T-helper 1 cell (primary cell): ENCODE results near the gene NPTX2.

Experiments used
- DNase-seq, 5 donors: peaks; one replicate each; pipeline ENCODE4 v3.0.0-alpha.2; 2012 to 2020

The NPTX2 gene

GRCh38 chr7:98654524-98655272 is 37.6 kb downstream of the NPTX2 start:
- no peak for DNase-seq

GRCh38 chr7:98655611-98656010 is 38.5 kb downstream of the NPTX2 start:
- DNase-seq = no peak

- DNase-seq = no peak
These were observed 39.8 kb downstream of the NPTX2 start for GRCh38 chr7:98656899-98657298.

GRCh38 chr7:98657736-98658135 is 40.7 kb downstream of the NPTX2 start:
- DNase-seq = no peak

- DNase-seq = no peak
These were observed 42.7 kb downstream of the NPTX2 start for GRCh38 chr7:98659756-98660155.

GRCh38 chr7:98661607-98662006 is 44.5 kb downstream of the NPTX2 start:
- no peak for DNase-seq

- DNase-seq = no peak
These were observed 45.2 kb downstream of the NPTX2 start for GRCh38 chr7:98662289-98662688.

GRCh38 chr7:98664882-98665281 is 47.8 kb downstream of the NPTX2 start:
- DNase-seq = no peak

- no peak for DNase-seq
These were observed 51.2 kb downstream of the NPTX2 start for GRCh38 chr7:98668255-98668654.

- DNase-seq = no peak
These were observed 52.4 kb downstream of the NPTX2 start for GRCh38 chr7:98669329-98670000.

- no peak for DNase-seq
These were observed 53.1 kb downstream of the NPTX2 start for GRCh38 chr7:98670186-98670585.

GRCh38 chr7:98671733-98672331 is 54.7 kb downstream of the NPTX2 start:
- no peak for DNase-seq

GRCh38 chr7:98674461-98674860 is 57.4 kb downstream of the NPTX2 start:
- DNase-seq = no peak

GRCh38 chr7:98674881-98675280 is 57.8 kb downstream of the NPTX2 start:
- no peak for DNase-seq

- DNase-seq = no peak
These were observed 61.1 kb downstream of the NPTX2 start for GRCh38 chr7:98678215-98678614.
